HCT116 (cell line): ENCODE measurements around the gene CYB5R3. TPM values are rescaled to one million over a fixed set of nuclear protein-coding genes. Genes with fewer than 3 reads are reported as not detected.

ENCODE experiments used
- ATAC-seq: fragments of 200-7000 bp; cut with Tn5 transposase; 2 replicates; pipeline ENCODE4 v1.9.1; 2020; ENCODE audit warnings: mild to moderate bottlenecking, moderate library complexity
- BruUV-seq: library from RNA; stranded (reverse); fragments of 400-500 nt; replicated peaks from 2 replicates; lab custom pipeline; 2021; lab: Mats Ljungman, UMichigan
- CTCF ChIA-PET: fragments of 300-600 bp; sonication (Branson Sonifier 250); formaldehyde crosslinking; loops from one replicate; lab custom pipeline; 2021; ENCODE audit warnings: antibody characterized with exemption; lab: Charles Lee
- POLR2A ChIA-PET: fragments of 300-600, 350-600 bp; sonication (Branson Sonifier 250); formaldehyde crosslinking; loops from one replicate; lab custom pipeline; 2021; ENCODE audit warnings: antibody characterized with exemption; lab: Charles Lee
- RAD21 ChIA-PET, 2 experiments: fragments of 300-600 bp; sonication (Branson Sonifier 250); formaldehyde crosslinking; loops; one replicate each; lab custom pipeline; 2023; ENCODE audit warnings: low total read pairs in 2 of 2; ENCODE audit not compliant: uncharacterized antibody in 2 of 2, unreplicated experiment in 2 of 2, low non-redundant PET in 1 of 2; lab: Charles Lee
- DNase-seq: peaks from one replicate; pipeline ENCODE4 v3.0.0-alpha.2; 2010; ENCODE audit warnings: low read depth, low spot score
- H2AFZ ChIP-seq: fragments of 200-600 bp; shearing (Covaris generic), sonication (generic); 2 replicates; pipeline ENCODE4 v1.6.1; 2017; ENCODE audit warnings: low read depth, mixed run types, mixed read lengths, antibody characterized with exemption, low read length; ENCODE audit not compliant: poor library complexity, severe bottlenecking
- H3K27ac ChIP-seq: 2 replicates; pipeline ENCODE4 v1.5.1; 2012; ENCODE audit warnings: low read depth, low read length
- H3K27me3 ChIP-seq: fragments of 200-600 bp; sonication (generic); 2 replicates; pipeline ENCODE4 v1.6.1; 2016; ENCODE audit warnings: mixed run types, low read length, mixed read lengths; ENCODE audit not compliant: insufficient read depth
- H3K36me3 ChIP-seq, 2 experiments: fragments of 200-500 bp in 1 of 2; fragments of 200-600 bp in 1 of 2; sonication (Bioruptor generic) in 1 of 2; sonication (generic) in 1 of 2; 2 replicates each; pipeline versions ENCODE4 v1.5.1 to v1.6.1; 2014 to 2016; ENCODE audit warnings: low read length in 2 of 2, inconsistent platforms in 1 of 2, mixed read lengths in 1 of 2, mixed run types in 1 of 2; ENCODE audit not compliant: insufficient read depth in 2 of 2, control insufficient read depth in 1 of 2
- H3K4me1 ChIP-seq, 2 experiments: fragments of 200-600 bp in 1 of 2; sonication (generic) in 1 of 2; 2 replicates each; pipeline versions ENCODE4 v1.5.1 to v1.6.1; 2012 to 2017; ENCODE audit warnings: low read length in 2 of 2, inconsistent platforms in 1 of 2, mild to moderate bottlenecking in 1 of 2, mixed read lengths in 1 of 2, mixed run types in 1 of 2, moderate library complexity in 1 of 2; ENCODE audit not compliant: insufficient read depth in 2 of 2, control insufficient read depth in 1 of 2
- H3K4me2 ChIP-seq: fragments of 200-600 bp; sonication (generic); 2 replicates; pipeline ENCODE4 v1.6.1; 2017; ENCODE audit warnings: mixed run types, low read length, mixed read lengths
- H3K4me3 ChIP-seq, 2 experiments: fragments of 200-600 bp in 1 of 2; sonication (generic) in 1 of 2; replicated peaks in 1 of 2; 2 replicates each; pipeline ENCODE4 v1.5.1; 2011 to 2016; ENCODE audit warnings: low read length in 2 of 2, control low read depth in 1 of 2, low read depth in 1 of 2, mild to moderate bottlenecking in 1 of 2, mixed read lengths in 1 of 2, mixed run types in 1 of 2
- H3K79me2 ChIP-seq: fragments of 200-600 bp; sonication (generic); 2 replicates; pipeline ENCODE4 v1.6.1; 2017; ENCODE audit warnings: mild to moderate bottlenecking, mixed run types, low read length, moderate library complexity, mixed read lengths; ENCODE audit not compliant: insufficient read depth
- H3K9ac ChIP-seq: fragments of 200-600 bp; sonication (generic); 2 replicates; pipeline ENCODE4 v1.6.1; 2016; ENCODE audit warnings: low read length, mixed read lengths
- H3K9me2 ChIP-seq: fragments of 200-600 bp; sonication (generic), shearing (Covaris generic); 2 replicates; pipeline ENCODE4 v1.6.1; 2017; ENCODE audit warnings: mixed run types, mild to moderate bottlenecking, moderate library complexity; ENCODE audit not compliant: insufficient read depth
- H3K9me3 ChIP-seq, 2 experiments: fragments of 200-500 bp in 1 of 2; fragments of 200-600 bp in 1 of 2; sonication (Bioruptor generic) in 1 of 2; sonication (generic) in 1 of 2; 2 replicates each; pipeline ENCODE4 v1.6.1; 2014 to 2017; ENCODE audit warnings: low read length in 2 of 2, mixed read lengths in 2 of 2, inconsistent platforms in 1 of 2, low read depth in 1 of 2, mild to moderate bottlenecking in 1 of 2, mixed run types in 1 of 2, moderate library complexity in 1 of 2; ENCODE audit not compliant: control insufficient read depth in 1 of 2, insufficient read depth in 1 of 2
- H4K20me1 ChIP-seq: fragments of 200-600 bp; sonication (generic), shearing (Covaris generic); 2 replicates; pipeline ENCODE4 v1.6.1; 2017; ENCODE audit warnings: mixed run types, mild to moderate bottlenecking, moderate library complexity; ENCODE audit not compliant: insufficient read depth
- CEBPB ChIP-seq: IDR thresholded peaks from 2 replicates; pipeline ENCODE4 v1.6.1; 2012; ENCODE audit warnings: low read depth
- POLR2AphosphoS5 ChIP-seq: IDR thresholded peaks from 2 replicates; pipeline ENCODE4 v1.6.1; 2011; ENCODE audit warnings: mild to moderate bottlenecking, low read depth, low read length, moderate library complexity
- intact Hi-C: fragments of 100-400 bp; cut with micrococcal nuclease; formaldehyde crosslinking; loops from 2 replicates; pipeline ENCODE4 v1.10.0; 2022
- total RNA-seq: library from RNA; stranded (reverse); gene quantifications from one replicate; pipeline ENCODE4 v1.2.1, GENCODE V29; 2021; ENCODE audit not compliant: unreplicated experiment
- TF ChIP-seq, protein P1 (sequence below), 3 experiments: fragments of 200-600 bp in 1 of 3; sonication (generic) in 1 of 3; IDR thresholded peaks in 2 of 3; conservative IDR thresholded peaks in 1 of 3; 2 replicates each; pipeline ENCODE4 v1.5.1; 2012 to 2017; ENCODE audit warnings: low read depth in 2 of 3, low read length in 2 of 3, antibody characterized with exemption in 1 of 3, borderline replicate concordance in 1 of 3, control low read depth in 1 of 3, mild to moderate bottlenecking in 1 of 3, mixed read lengths in 1 of 3, mixed run types in 1 of 3, moderate library complexity in 1 of 3; ENCODE audit not compliant: insufficient read depth in 1 of 3
- TF ChIP-seq, protein P2 (sequence below): IDR thresholded peaks from 2 replicates; pipeline ENCODE4 v1.6.1; 2012; ENCODE audit warnings: low read depth

The CYB5R3 gene
- total RNA-seq, 1 experiment from 2014 or later: 127 TPM

DNA sequence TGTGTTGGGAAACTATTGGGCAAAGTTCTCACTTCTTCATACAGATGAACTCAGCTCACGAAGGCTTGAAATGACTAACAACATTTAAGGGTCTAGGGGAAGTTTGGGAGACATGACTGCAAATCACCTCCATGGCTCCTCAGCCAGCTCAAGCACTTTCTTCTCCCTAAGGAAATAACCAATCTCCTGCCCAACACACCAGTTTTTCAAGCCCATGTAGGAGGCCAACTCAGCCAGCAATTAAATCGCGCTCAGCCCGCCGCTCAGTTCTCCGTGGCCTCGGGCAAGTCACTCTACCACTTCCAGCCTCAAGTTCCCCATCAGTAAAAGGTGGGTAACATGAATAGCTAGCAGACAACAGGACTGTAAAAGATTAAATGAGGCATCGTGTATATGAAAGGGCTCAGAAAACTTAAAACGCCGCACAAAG, 35.3 kb downstream of the CYB5R3 start (continued):
- TF ChIP-seq, protein P1, sequence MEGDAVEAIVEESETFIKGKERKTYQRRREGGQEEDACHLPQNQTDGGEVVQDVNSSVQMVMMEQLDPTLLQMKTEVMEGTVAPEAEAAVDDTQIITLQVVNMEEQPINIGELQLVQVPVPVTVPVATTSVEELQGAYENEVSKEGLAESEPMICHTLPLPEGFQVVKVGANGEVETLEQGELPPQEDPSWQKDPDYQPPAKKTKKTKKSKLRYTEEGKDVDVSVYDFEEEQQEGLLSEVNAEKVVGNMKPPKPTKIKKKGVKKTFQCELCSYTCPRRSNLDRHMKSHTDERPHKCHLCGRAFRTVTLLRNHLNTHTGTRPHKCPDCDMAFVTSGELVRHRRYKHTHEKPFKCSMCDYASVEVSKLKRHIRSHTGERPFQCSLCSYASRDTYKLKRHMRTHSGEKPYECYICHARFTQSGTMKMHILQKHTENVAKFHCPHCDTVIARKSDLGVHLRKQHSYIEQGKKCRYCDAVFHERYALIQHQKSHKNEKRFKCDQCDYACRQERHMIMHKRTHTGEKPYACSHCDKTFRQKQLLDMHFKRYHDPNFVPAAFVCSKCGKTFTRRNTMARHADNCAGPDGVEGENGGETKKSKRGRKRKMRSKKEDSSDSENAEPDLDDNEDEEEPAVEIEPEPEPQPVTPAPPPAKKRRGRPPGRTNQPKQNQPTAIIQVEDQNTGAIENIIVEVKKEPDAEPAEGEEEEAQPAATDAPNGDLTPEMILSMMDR (IDR thresholded peaks at IDR 0.05 in 2 of 3, conservative IDR thresholded peaks at IDR 0.05 in 1 of 3; ENCODE audit: borderline replicate concordance in 1 of 3, insufficient read depth in 1 of 3, low read depth in 2 of 3, low read length in 2 of 3): no peak

DNA sequence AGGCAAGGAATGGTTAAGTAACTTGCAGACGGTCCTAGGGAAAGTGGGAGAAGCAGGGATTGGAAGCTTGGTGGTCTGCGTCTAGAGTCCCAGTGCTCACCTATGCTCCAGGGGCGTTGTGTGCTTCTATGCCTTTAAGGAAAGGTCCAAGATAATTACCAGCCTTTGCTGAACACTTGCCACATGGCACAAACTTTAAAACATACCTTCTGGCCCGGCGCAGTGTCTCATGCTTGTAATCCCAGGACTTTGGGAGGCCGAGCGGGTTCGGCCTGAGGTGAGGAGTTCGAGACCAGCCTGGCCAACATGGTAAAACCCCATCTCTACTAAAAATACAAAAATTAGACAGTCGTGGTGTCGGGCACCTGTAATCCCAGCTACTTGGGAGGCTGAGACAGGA, 36.9 kb downstream of the CYB5R3 start:
- Histone ChIP-seq H3K4me1 (peaks cover 30 to 58% of the 10 kb centered on the region in 2 experiments), H2AFZ (no peak overlapping the region), H3K9me3 (no peaks in the 10 kb centered on the region), H3K27ac (0 out of 2 replicates have a peak overlapping the region, but pooled peaks have one; percentile 34), H3K36me3 (peaks cover 5 to 23% of the 10 kb centered on the region in 2 experiments; a peak in 2 of 4 replicates), H3K4me2 (peak overlapping the region; percentile 97; the same call in 1 of the 2 replicates), H3K4me3 (no peak overlapping the region), H3K79me2 (peaks cover 69% of the 10 kb centered on the region), H3K27me3 (no peaks in the 10 kb centered on the region), H3K9me2 (no peaks in the 10 kb centered on the region), H3K9ac (no peak overlapping the region), H4K20me1 (peaks cover 8% of the 10 kb centered on the region; the same call in 1 of the 2 replicates)
- ATAC-seq: no peak
- CTCF ChIA-PET: no interaction called here
- no TSS peak for BruUV-seq
- RAD21 ChIA-PET: no interaction called here
- no peak for DNase-seq
- TF ChIP-seq POLR2AphosphoS5: no peak
- TF ChIP-seq, protein P2, sequence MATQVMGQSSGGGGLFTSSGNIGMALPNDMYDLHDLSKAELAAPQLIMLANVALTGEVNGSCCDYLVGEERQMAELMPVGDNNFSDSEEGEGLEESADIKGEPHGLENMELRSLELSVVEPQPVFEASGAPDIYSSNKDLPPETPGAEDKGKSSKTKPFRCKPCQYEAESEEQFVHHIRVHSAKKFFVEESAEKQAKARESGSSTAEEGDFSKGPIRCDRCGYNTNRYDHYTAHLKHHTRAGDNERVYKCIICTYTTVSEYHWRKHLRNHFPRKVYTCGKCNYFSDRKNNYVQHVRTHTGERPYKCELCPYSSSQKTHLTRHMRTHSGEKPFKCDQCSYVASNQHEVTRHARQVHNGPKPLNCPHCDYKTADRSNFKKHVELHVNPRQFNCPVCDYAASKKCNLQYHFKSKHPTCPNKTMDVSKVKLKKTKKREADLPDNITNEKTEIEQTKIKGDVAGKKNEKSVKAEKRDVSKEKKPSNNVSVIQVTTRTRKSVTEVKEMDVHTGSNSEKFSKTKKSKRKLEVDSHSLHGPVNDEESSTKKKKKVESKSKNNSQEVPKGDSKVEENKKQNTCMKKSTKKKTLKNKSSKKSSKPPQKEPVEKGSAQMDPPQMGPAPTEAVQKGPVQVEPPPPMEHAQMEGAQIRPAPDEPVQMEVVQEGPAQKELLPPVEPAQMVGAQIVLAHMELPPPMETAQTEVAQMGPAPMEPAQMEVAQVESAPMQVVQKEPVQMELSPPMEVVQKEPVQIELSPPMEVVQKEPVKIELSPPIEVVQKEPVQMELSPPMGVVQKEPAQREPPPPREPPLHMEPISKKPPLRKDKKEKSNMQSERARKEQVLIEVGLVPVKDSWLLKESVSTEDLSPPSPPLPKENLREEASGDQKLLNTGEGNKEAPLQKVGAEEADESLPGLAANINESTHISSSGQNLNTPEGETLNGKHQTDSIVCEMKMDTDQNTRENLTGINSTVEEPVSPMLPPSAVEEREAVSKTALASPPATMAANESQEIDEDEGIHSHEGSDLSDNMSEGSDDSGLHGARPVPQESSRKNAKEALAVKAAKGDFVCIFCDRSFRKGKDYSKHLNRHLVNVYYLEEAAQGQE: no peak
- TF ChIP-seq CEBPB: no peak
- intact Hi-C loops: loop anchor here (2.0 kb wide), 1 partner anchor 80 kb away; no protein-coding TSS in a partner anchor
- POLR2A ChIA-PET: no interaction called here
